Measurements from ENCODE around the gene NOG. TPM values are rescaled to one million over a fixed set of nuclear protein-coding genes. Genes with fewer than 3 reads are reported as not detected.

NOG gene
- total RNA-seq, 2 experiments from 2014 or later: 2.6 to 3.4 TPM

DNA sequence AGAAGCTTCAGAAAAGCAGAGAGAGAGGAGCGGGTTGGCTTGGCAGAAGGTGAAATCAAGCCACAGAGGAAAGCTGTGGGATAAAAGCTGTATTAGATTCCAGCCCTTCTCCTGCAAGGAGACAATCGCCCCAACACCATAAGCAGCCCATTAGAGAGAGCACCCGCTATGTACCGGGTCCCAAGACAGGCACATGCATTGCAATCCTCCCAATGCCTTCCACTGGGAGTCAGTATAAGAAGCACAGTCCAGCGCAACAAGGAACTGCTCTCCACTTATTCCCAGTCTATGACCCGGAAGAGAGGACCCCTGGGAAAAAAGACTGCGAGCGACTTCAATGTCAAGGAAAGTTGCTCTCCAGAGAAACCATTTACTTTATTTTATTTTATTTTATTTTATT is 43.8 kb downstream of the NOG start:
- DNase-seq: no peak
- Mint-ChIP-seq H3K4me1 (peaks cover 6% of the 10 kb centered on the region), H3K9me3 (ENCODE audit: low read depth) (no peaks in the 10 kb centered on the region), H3K27me3 (peaks cover 2% of the 10 kb centered on the region), H3K27ac (no peak overlapping the region), H3K36me3 (ENCODE audit: low read depth) (no peaks in the 10 kb centered on the region), H3K4me3 (no peak overlapping the region)
- CTCF ChIA-PET: interaction anchor here (1.3 kb wide), 2 partner anchors 8 to 16 kb away, joined by 5 to 6 read pairs; no protein-coding TSS in a partner anchor
- POLR2A ChIA-PET: no interaction called here
- intact Hi-C loops (cut with DNase I, micrococcal nuclease): no loop called here
- no peak for ATAC-seq

DNA sequence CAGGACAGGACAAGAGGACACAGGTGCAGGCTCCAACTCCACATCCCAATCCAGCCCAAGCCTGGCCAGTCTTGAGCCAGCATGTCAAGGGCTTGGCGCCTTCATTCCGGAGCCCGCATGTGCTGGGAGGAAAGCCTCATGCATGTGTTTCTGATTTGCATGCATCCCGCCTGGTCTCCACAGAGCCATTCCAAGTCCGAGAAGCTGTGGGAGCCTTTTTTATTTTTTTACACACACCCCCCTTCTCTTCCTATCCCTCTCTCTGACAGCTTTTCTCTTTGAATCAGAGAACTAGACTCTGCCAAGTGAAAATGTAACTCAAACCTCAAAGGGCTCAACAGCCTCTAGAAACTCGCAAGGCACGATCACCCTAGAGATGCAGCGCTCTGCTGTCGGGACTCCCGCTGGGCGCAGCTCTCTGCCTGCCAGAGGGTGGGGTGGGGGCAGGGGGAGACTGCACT is 45.1 kb downstream of the NOG start:
- no peak overlapping the region for H3K4me3 Mint-ChIP-seq
- ATAC-seq (no peak), DNase-seq (no peak)
- ChIA-PET POLR2A (no interaction called here), CTCF (interaction anchor here (0.9 to 3.7 kb wide), 5 partner anchors 9 to 45 kb away, joined by 4 to 11 read pairs (median 5); partner anchors contain the start of gene NOG)
- peaks cover 6% of the 10 kb centered on the region for H3K4me1 Mint-ChIP-seq
- no peaks in the 10 kb centered on the region for H3K9me3 Mint-ChIP-seq (ENCODE audit: low read depth)
- no peak overlapping the region for H3K27ac Mint-ChIP-seq
- intact Hi-C loops (cut with DNase I, micrococcal nuclease): no loop called here
- no peaks in the 10 kb centered on the region for H3K36me3 Mint-ChIP-seq (ENCODE audit: low read depth)
- peaks cover 2% of the 10 kb centered on the region for H3K27me3 Mint-ChIP-seq

DNA sequence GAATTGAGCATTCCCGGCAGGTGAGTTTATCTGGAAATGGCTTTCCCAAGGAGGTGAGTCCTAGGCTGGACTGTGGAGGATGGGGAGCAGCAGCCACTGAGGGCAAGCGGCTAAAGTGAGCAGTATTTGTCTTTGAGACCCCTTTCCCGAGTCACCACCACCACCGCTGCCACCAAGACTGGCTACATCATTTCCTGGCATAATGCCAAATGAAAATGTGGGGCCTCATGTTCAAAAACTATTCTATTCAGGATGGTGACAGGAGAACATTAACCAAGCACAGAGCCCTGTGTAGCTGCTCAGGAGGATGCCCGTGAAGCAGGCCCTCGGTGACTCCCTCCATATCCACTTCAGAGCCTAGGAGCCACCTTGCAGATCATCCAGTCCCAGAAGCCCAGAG is 46.0 kb downstream of the NOG start:
- H3K4me3 Mint-ChIP-seq: no peak overlapping the region
- intact Hi-C loops (cut with DNase I, micrococcal nuclease): no loop called here
- CTCF ChIA-PET: interaction anchor here (1.0 to 3.7 kb wide), 4 partner anchors 17 to 140 kb away, joined by 3 to 11 read pairs (median 4); no protein-coding TSS in a partner anchor
- ATAC-seq: no peak
- H3K27me3 Mint-ChIP-seq: peaks cover 2% of the 10 kb centered on the region
- H3K4me1 Mint-ChIP-seq: peaks cover 6% of the 10 kb centered on the region
- H3K9me3 Mint-ChIP-seq (ENCODE audit: low read depth): no peaks in the 10 kb centered on the region
- no peak for DNase-seq
- H3K36me3 Mint-ChIP-seq (ENCODE audit: low read depth): no peaks in the 10 kb centered on the region
- no peak overlapping the region for H3K27ac Mint-ChIP-seq
- POLR2A ChIA-PET: no interaction called here

DNA sequence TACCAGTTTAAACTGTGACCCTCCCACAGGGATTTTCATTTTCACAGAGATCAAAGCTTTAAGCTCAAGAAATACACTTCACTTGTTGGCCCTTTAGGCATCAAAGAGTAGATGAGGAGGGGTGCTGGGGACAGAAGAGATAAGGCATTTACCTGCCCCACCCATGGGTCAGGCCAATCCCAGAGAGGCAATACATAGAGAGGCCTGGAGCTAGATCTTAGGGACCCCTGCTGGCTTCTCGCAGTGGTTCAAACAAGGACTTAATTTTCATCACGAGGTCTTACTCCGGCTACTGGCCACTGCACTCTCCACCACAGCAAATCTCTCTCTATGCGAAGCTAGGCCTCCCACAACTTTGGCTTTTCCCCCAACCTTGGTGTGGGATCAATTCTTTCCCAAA is 46.6 kb downstream of the NOG start:
- Mint-ChIP-seq H3K36me3 (ENCODE audit: low read depth) (no peaks in the 10 kb centered on the region), H3K4me1 (peaks cover 6% of the 10 kb centered on the region), H3K9me3 (ENCODE audit: low read depth) (no peaks in the 10 kb centered on the region), H3K27ac (no peak overlapping the region), H3K27me3 (peaks cover 2% of the 10 kb centered on the region), H3K4me3 (no peak overlapping the region)
- DNase-seq (no peak), ATAC-seq (no peak)
- ChIA-PET POLR2A (no interaction called here), CTCF (interaction anchor here (1.0 to 3.7 kb wide), 5 partner anchors 14 to 140 kb away, joined by 3 to 11 read pairs (median 3); no protein-coding TSS in a partner anchor)
- intact Hi-C loops (cut with DNase I, micrococcal nuclease): no loop called here

- CTCF ChIA-PET: interaction anchor here (0.7 to 3.7 kb wide), 2 partner anchors 16 to 21 kb away, joined by 3 to 11 read pairs; no protein-coding TSS in a partner anchor
- Mint-ChIP-seq H3K27ac (no peak overlapping the region), H3K9me3 (ENCODE audit: low read depth) (no peaks in the 10 kb centered on the region), H3K36me3 (ENCODE audit: low read depth) (no peaks in the 10 kb centered on the region), H3K4me3 (no peak overlapping the region), H3K4me1 (peaks cover 6% of the 10 kb centered on the region), H3K27me3 (peaks cover 2% of the 10 kb centered on the region)
- ATAC-seq: no peak
- intact Hi-C loops (cut with DNase I, micrococcal nuclease): no loop called here
- DNase-seq: no peak
- POLR2A ChIA-PET: no interaction called here
These were observed 47.9 kb downstream of the NOG start for GRCh38 chr17:56641373-56641772.

- H3K27ac Mint-ChIP-seq: no peak overlapping the region
- DNase-seq (no peak), ATAC-seq (no peak)
- peaks cover 2% of the 10 kb centered on the region for H3K27me3 Mint-ChIP-seq
- ChIA-PET POLR2A (no interaction called here), CTCF (interaction anchor here (0.7 to 3.7 kb wide), 2 partner anchors 15 to 21 kb away, joined by 3 to 11 read pairs; no protein-coding TSS in a partner anchor)
- no peaks in the 10 kb centered on the region for H3K36me3 Mint-ChIP-seq (ENCODE audit: low read depth)
- H3K4me3 Mint-ChIP-seq: no peak overlapping the region
- intact Hi-C loops (cut with DNase I, micrococcal nuclease): no loop called here
- peaks cover 6% of the 10 kb centered on the region for H3K4me1 Mint-ChIP-seq
- H3K9me3 Mint-ChIP-seq (ENCODE audit: low read depth): no peaks in the 10 kb centered on the region
These were observed 48.4 kb downstream of the NOG start for GRCh38 chr17:56641894-56642293.

DNA sequence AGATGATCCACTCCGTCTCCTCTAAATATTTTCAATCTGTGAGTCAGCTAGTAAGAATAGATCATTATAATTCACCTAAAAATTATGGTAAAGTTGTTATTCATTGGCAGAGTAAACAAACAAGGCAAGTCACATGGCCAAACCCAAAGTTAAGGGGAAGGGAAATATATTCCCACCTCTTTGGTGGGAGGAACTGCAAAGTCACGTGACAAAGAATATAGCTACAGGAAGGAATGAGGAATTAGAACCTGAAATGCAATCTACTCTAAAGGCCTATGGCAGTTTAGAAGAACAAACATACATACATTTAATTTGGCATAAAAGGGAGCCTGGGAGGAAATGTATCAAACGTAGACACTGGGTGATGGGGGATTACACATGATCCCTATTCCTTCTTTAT is 48.9 kb downstream of the NOG start:
- Mint-ChIP-seq H3K4me1 (peaks cover 6% of the 10 kb centered on the region), H3K4me3 (no peak overlapping the region), H3K36me3 (ENCODE audit: low read depth) (no peaks in the 10 kb centered on the region), H3K9me3 (ENCODE audit: low read depth) (no peaks in the 10 kb centered on the region), H3K27ac (no peak overlapping the region), H3K27me3 (peaks cover 2% of the 10 kb centered on the region)
- POLR2A ChIA-PET: no interaction called here
- CTCF ChIA-PET: no interaction called here
- ATAC-seq (no peak), DNase-seq (no peak)
- intact Hi-C loops (cut with DNase I, micrococcal nuclease): no loop called here

Other genes with a start within 250 kb of the NOG start
- gene C17orf67, start 240.2 kb downstream of the NOG start, total RNA-seq: 1 to 10 TPM; 4.0 to 5.0 TPM
- 10 to 100 TPM; 22.4 to 27.4 TPM for gene DGKE, start 240.5 kb downstream of the NOG start, total RNA-seq